ENCODE measurements around the gene ATP1B2.

- TF ChIP-seq CTCF (IDR thresholded peaks at IDR 0.05; ENCODE audit: insufficient read depth, low read length): no peak
- no peak for TF ChIP-seq GABPA (IDR thresholded peaks at IDR 0.05; ENCODE audit: low read depth)
- no peak for TF ChIP-seq POLR2AphosphoS5 (IDR thresholded peaks at IDR 0.05; ENCODE audit: low read depth)
Observed at GRCh38 chr17:7677388-7678067, 26.8 kb downstream of the ATP1B2 start.

Measured in HL-60 (cell line).